IPS-18a (cell line): ENCODE data around the gene ZNF844.
A peak's percentile ranks its signal among the peaks of the same experiment; 100 is the strongest.
"Not testable (repeated sequence)": the region's sequence is repeated elsewhere in the genome, so short reads cannot be mapped to it uniquely, and the experiment has no call there.

Experiments
- H3K27ac ChIP-seq: one replicate; pipeline ENCODE4 v1.5.1; 2013; ENCODE audit warnings: low read length
- H3K27me3 ChIP-seq: one replicate; pipeline ENCODE4 v1.6.1; 2013; ENCODE audit warnings: mild to moderate bottlenecking, low read length; ENCODE audit not compliant: control insufficient read depth, insufficient read depth
- H3K36me3 ChIP-seq: one replicate; pipeline ENCODE4 v1.6.1; 2013; ENCODE audit warnings: low read depth, low read length; ENCODE audit not compliant: control insufficient read depth
- H3K4me1 ChIP-seq: one replicate; pipeline ENCODE4 v1.6.1; 2013; ENCODE audit warnings: low read depth, low read length; ENCODE audit not compliant: control insufficient read depth
- H3K4me3 ChIP-seq: one replicate; pipeline ENCODE4 v1.5.1; 2013; ENCODE audit warnings: low read length
- H3K9ac ChIP-seq: one replicate; pipeline ENCODE4 v1.6.1; 2013; ENCODE audit warnings: mild to moderate bottlenecking, low read length, moderate library complexity
- H3K9me3 ChIP-seq: one replicate; pipeline ENCODE4 v1.6.1; 2013; ENCODE audit warnings: low read depth, low read length; ENCODE audit not compliant: control insufficient read depth

The ZNF844 gene

DNA sequence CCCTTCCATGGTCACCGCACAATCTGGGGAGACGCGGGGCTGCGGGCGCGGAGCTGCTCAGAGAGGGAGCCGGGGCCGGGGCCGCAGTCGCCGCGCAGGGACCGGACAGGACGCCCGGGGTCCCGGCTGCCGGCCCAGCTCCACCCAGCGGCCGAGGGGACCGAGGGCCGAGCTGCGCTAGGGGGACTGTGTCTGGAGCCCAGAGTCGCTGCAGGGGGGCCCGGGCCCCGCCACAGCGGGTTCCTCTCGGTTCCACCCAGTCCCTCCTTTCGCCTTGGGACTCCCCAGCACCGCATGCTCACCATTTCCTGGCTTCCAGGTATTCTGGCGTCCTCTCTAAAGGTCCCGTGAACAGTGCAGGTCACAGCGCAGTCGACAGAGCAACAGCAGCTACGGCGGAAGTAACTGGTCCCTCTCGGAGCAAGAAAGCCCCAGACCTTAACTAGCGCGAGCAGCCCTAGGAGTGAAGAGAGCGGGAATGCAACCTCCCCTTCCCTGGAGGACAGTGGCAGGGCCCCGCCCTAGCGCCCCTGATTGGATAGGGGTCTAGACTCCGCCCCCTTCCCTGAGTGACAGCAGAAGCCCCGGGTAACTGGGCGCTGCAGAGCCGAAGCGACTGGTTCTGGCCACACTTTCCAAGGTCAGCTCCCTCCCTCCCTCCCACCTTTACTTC is 11.9 kb upstream of the ZNF844 start, which contains the start of gene ZNF878:
Gene ZNF878, minus strand, starts transcription at position 465 of the 673 bp plus-strand sequence. Its CDS starts 160 bp downstream, at position 305.
- Histone ChIP-seq H3K4me3 (peak within 1 kb of the TSS; percentile 83), H3K36me3 (peaks cover 3% of the 10 kb centered on the region), H3K9ac (peak within 1 kb of the TSS; percentile 61), H3K27me3 (no peaks in the 10 kb centered on the region), H3K27ac (no peak within 1 kb of the TSS), H3K9me3 (no peaks in the 10 kb centered on the region), H3K4me1 (peaks cover 4% of the 10 kb centered on the region)

DNA sequence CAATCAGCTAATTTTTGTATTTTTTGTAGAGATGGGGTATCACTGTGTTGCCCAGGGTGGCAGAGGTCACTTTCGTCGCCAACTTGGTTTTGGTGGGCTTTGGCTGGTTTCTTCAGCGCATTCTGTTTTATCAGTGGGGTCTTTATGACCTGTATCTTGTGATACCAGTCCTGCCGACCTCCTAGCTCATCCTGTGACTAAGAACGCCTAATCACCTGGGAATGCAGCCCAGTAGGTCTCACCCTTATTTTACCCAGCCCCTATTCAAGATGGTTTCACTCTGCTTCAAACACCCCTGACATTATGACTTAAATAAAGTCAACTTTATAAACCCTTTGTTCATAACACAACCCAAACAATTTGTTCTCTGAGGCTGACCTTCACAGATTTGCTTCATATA is 8.7 kb upstream of the ZNF844 start:
- Histone ChIP-seq H3K27ac (no peak overlapping the region), H3K9me3 (no peaks in the 10 kb centered on the region), H3K4me3 (no peak overlapping the region), H3K36me3 (no peaks in the 10 kb centered on the region), H3K4me1 (peaks cover 7% of the 10 kb centered on the region), H3K9ac (no peak overlapping the region), H3K27me3 (no peaks in the 10 kb centered on the region)

DNA sequence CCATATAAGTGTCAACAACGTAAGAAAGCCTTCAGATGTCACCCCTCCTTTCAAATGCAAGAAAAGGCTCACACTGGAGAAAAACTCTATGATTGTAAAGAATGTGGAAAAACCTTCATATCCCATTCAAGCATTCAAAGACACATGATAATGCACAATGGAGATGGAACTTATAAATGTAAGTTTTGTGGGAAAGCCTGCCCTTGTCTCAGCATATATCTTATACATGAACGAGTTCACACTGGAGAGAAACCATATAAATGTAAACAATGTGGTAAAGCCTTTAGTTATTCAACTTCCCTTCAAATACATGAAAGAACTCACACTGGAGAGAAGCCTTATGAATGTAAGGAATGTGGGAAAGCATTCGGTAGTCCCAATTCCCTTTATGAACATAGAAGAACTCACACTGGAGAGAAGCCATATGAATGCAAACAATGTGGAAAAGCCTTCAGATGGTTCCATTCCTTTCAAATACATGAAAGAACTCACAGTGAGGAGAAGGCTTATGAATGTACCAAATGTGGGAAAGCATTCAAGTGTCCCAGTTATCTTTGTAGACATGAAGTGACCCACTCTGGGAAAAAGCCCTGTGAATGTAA is 11.1 kb downstream of the ZNF844 start:
- H3K4me3 ChIP-seq = no peak overlapping the region
- H3K36me3 ChIP-seq = peaks cover 39% of the 10 kb centered on the region

DNA sequence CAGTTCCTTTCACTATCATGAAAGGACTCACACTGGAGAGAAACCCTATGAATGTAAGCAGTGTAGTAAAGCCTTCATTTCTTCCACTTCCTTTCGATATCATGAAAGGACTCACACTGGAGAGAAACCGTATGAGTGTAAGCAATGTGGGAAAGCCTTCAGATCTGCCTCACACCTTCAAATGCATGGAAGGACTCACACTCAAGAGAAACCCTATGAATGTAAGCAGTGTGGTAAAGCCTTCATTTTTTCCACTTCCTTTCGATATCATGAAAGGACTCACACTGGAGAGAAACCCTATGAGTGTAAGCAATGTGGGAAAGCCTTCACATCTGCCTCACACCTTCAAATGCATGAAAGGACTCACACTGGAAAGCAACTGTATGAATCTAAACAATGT is 11.8 kb downstream of the ZNF844 start:
- Histone ChIP-seq H3K36me3 (peaks cover 39% of the 10 kb centered on the region), H3K9me3 (peaks cover 69% of the 10 kb centered on the region)
- H3K4me1 ChIP-seq, H3K27me3 ChIP-seq, H3K27ac ChIP-seq, H3K9ac ChIP-seq, H3K4me3 ChIP-seq: not testable (repeated sequence)

More for the DNA sequence above, 11.1 kb downstream of the ZNF844 start:
- Histone ChIP-seq H3K4me1 (no peaks in the 10 kb centered on the region), H3K27ac (no peak overlapping the region), H3K9me3 (peaks cover 65% of the 10 kb centered on the region), H3K9ac (no peak overlapping the region), H3K27me3 (no peaks in the 10 kb centered on the region)

DNA sequence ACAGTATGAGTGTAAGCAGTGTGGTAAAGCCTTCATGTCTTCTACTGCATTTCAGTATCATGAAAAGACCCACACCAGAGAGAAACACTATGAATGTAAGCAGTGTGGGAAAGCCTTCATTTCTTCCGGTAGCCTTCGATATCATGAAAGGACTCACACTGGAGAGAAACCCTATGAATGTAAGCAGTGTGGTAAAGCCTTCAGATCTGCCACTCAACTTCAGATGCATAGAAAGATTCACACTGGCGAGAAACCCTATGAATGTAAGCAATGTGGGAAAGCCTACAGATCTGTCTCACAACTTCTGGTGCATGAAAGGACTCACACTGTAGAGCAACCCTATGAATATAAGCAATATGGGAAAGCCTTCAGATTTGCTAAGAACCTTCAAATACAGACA is 12.8 kb downstream of the ZNF844 start:
- no peak overlapping the region for H3K9ac ChIP-seq
- no peak overlapping the region for H3K4me3 ChIP-seq
- peaks cover 39% of the 10 kb centered on the region for H3K36me3 ChIP-seq
- no peaks in the 10 kb centered on the region for H3K4me1 ChIP-seq
- H3K9me3 ChIP-seq = peaks cover 69% of the 10 kb centered on the region
- no peaks in the 10 kb centered on the region for H3K27me3 ChIP-seq
- H3K27ac ChIP-seq = no peak overlapping the region

DNA sequence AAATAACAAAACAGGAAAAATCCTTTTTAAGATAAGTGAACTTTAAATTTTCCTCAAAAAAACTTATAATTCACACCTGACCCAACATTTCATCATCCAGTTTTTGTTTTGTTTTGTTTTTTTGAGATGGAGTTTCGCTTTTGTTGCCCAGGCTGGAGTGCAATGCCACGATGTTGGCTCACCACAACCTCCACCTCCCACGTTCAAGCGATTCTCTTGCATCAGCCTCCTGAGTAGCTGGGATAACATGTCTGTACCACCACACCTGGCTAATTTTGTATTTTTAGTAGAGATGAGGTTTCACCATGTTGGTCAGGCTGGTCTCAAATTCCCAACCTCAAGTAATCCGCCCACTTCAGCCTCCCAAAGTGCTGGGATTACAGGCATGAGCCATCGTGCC is 18.8 kb downstream of the ZNF844 start:
- H3K9ac ChIP-seq, H3K4me1 ChIP-seq, H3K27ac ChIP-seq, H3K4me3 ChIP-seq, H3K36me3 ChIP-seq, H3K27me3 ChIP-seq: not testable (repeated sequence)
- peaks cover 19% of the 10 kb centered on the region for H3K9me3 ChIP-seq

DNA sequence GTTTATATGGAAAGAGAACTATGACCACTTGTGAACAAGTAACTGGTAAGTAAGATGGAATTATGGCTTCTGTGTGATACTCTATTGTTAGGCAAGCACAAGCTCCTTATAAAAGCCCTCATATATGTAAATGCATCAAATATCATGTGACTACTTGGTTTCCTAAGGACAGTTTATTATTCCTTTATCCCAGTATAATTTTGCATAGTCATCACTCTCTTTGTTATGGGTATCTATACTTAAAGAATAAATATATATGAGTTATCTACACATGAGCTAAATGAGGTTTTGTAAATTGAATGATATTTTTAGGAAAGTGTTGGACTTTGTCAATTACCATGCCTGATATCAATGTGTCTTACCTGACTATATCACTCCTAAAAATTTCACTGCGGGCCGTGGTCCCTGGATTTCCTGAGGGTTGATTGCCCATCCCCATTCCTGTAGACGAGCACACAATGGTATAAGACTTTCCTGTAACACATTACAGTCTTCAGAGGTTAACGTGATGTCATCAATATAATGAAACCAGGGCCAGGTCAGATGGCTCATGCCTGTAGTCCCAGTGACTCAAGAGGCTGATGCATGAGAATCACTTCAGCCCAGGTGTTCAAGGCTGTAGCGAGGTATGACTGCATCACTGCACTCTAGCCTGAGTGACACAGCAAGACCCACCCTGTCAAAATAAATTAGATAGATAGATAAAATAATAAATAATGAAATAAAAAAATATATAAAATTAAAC is 20.7 kb downstream of the ZNF844 start:
- Histone ChIP-seq H3K27ac (no peak overlapping the region), H3K27me3 (no peaks in the 10 kb centered on the region), H3K4me3 (no peak overlapping the region), H3K36me3 (no peaks in the 10 kb centered on the region), H3K9ac (no peak overlapping the region), H3K4me1 (no peaks in the 10 kb centered on the region), H3K9me3 (peaks cover 7% of the 10 kb centered on the region)

DNA sequence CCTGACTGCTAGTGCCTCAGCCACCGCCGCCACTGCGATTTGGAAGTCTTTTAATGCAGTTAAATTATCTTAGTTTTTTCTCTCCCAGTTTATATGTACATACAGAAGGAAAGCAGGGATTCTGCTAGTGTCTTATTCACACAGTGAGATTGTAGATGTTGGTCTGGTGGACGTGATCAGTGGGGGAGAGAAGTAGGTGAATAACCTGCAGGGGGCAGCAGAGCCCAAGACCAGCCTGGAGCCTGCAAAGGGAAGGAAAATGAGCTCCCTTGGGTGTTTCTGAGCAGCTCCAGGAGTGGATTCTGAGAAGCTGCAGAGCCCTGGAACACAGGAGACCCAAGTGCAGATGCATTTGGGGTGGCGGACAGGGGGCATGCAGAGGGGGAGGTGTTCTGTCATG is 26.3 kb downstream of the ZNF844 start:
- no peak overlapping the region for H3K27ac ChIP-seq
- H3K9me3 ChIP-seq = no peaks in the 10 kb centered on the region
- H3K27me3 ChIP-seq = no peaks in the 10 kb centered on the region
- H3K36me3 ChIP-seq = peaks cover 5% of the 10 kb centered on the region
- no peak overlapping the region for H3K4me3 ChIP-seq
- H3K9ac ChIP-seq = no peak overlapping the region
- H3K4me1 ChIP-seq = peaks cover 4% of the 10 kb centered on the region

DNA sequence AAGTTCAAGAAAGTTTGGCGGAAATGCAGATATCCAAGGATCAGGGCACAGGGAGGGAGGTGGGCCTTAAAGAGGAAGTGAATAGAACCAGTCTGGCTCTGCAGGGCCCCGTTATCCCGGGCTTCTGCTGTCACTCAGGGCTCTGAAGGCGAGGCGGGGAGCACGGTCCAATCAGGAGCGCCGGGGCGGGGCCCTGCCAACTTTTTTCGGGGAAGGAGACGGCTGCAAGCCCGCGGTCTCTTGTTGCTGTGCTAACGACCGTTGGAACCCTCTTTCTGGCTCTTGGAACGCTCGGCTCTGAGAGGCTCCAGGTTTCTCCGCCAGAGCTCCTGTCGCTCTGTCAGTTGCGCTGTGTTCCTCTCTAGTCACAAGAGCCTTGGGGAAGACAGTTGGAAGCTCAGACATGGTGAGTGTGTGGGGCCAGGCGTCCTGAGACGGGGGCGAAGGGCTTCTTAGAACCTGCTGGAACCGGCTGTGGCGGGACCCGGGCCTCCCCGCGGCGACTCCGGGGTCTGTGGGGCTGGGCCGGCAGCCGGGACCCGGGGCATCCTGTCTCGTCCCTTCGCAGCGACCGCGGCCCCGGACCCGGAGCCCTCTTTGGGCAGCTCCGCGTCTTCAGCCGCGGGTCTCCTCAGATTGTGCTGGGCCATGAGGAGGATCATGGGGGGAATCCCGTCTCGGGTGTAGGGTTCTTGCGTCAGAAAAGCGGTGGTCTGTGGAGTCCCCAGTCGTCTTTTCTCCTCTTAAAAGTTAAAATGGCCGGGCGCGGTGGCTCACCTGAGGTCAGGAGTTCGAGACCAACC is 27.7 kb downstream of the ZNF844 start:
- H3K36me3 ChIP-seq = peaks cover 11% of the 10 kb centered on the region
- H3K4me1 ChIP-seq = peaks cover 4% of the 10 kb centered on the region
- no peaks in the 10 kb centered on the region for H3K27me3 ChIP-seq
- H3K9me3 ChIP-seq = peaks cover under 1% of the 10 kb centered on the region
- H3K9ac ChIP-seq = peak overlapping the region; percentile 92
- peak overlapping the region; percentile 90 for H3K4me3 ChIP-seq
- H3K27ac ChIP-seq = peak overlapping the region; percentile 90

DNA sequence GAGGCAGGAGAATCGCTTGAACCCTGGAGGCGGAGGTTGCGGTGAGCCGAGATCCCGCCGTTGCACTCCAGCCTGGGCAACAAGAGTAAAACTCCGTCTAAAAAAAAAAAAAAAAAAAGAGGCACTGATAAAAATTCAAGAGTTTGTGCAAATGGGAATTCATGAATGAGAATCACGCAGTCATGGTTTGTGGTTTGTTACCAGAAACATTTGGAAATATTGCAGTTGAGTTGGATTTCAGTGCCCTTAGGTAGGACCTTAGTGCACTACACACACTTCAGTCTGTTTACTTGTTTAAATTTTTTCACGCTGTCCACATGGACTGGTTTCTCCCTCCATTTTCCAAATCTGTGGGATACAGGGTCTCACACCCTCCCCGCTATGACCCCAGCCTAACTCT is 28.4 kb downstream of the ZNF844 start:
- Histone ChIP-seq H3K9ac (peak overlapping the region; percentile 92), H3K4me3 (peak overlapping the region; percentile 90), H3K27me3 (no peaks in the 10 kb centered on the region), H3K4me1 (peaks cover 4% of the 10 kb centered on the region), H3K36me3 (peaks cover 15% of the 10 kb centered on the region), H3K9me3 (peaks cover 5% of the 10 kb centered on the region), H3K27ac (no peak overlapping the region)

DNA sequence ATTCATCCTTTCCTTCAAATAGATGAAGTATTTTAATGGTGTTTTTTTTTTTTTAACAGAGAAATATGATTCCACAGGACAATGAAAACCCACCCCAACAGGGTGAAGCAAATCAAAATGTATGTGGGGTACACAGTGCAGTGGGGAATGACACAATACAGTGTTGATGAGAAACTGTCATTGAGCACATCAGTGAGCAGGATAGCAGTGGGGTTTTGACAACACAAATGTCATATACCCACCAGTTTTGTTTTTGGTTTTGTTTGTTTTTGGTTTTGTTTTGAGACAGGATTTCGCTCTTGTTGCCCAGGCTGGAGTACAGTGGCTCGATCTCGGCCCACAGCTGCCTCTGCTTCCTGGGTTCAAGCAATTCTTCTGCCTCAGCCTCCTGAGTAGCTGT is 29.2 kb downstream of the ZNF844 start:
- Histone ChIP-seq H3K27ac (no peak overlapping the region), H3K9me3 (peaks cover 8% of the 10 kb centered on the region), H3K4me1 (peaks cover 4% of the 10 kb centered on the region), H3K9ac (no peak overlapping the region), H3K27me3 (no peaks in the 10 kb centered on the region), H3K4me3 (no peak overlapping the region), H3K36me3 (peaks cover 18% of the 10 kb centered on the region)
